ENCODE measurements around the gene VAT1. TPM values are rescaled to one million over a fixed set of nuclear protein-coding genes. Genes with fewer than 3 reads are reported as not detected.
A peak's percentile ranks its signal among the peaks of the same experiment; 100 is the strongest.

Gene VAT1
- total and polyA plus RNA-seq, 2 of the 13 experiments (the other 11 are each of a cell fraction or from before 2014, with no cell fraction given), result 143 to 205 TPM

DNA sequence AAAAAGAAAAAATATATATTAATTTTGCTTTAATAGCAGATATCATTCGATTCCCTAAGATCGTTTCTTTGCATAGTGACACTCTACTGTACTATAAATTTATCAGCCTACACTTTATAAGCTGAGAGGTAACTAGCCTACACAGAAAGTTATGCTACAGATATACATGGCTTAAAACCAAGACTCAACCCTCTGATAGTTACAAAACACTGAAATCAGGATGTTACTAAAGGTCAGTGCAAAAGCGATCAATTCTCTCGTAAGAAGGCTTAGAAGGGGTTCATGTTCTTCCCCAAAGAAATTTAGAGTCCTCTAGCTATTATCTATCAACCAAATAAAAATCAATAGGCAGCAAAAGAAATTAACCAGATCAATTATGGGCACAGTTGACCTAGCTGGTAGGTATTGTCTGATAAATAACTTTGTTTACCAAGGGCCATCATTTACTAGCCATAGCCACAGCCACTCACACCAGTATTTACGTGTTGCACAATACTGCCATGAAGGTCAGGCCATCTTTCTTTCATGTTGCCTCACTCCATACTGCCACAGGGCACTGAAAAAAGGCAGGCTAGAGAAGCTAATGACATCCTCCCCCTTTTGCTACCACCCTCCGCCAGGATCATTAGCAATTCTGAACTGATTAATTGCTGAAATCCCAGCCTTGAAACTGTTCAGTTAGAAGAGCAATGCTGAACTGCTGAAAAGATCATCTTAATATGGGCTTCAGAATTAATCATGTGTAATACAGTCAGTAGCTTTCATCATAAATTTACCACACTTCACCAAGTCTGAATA is 46.6 kb upstream of the VAT1 start (continued):
- TF ChIP-seq, protein P1, sequence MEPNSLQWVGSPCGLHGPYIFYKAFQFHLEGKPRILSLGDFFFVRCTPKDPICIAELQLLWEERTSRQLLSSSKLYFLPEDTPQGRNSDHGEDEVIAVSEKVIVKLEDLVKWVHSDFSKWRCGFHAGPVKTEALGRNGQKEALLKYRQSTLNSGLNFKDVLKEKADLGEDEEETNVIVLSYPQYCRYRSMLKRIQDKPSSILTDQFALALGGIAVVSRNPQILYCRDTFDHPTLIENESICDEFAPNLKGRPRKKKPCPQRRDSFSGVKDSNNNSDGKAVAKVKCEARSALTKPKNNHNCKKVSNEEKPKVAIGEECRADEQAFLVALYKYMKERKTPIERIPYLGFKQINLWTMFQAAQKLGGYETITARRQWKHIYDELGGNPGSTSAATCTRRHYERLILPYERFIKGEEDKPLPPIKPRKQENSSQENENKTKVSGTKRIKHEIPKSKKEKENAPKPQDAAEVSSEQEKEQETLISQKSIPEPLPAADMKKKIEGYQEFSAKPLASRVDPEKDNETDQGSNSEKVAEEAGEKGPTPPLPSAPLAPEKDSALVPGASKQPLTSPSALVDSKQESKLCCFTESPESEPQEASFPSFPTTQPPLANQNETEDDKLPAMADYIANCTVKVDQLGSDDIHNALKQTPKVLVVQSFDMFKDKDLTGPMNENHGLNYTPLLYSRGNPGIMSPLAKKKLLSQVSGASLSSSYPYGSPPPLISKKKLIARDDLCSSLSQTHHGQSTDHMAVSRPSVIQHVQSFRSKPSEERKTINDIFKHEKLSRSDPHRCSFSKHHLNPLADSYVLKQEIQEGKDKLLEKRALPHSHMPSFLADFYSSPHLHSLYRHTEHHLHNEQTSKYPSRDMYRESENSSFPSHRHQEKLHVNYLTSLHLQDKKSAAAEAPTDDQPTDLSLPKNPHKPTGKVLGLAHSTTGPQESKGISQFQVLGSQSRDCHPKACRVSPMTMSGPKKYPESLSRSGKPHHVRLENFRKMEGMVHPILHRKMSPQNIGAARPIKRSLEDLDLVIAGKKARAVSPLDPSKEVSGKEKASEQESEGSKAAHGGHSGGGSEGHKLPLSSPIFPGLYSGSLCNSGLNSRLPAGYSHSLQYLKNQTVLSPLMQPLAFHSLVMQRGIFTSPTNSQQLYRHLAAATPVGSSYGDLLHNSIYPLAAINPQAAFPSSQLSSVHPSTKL (CRISPR knock-in tag; IDR thresholded peaks at IDR 0.05), result peak; percentile 99
- no peak for TF ChIP-seq THYN1 (CRISPR knock-in tag; IDR thresholded peaks at IDR 0.05; ENCODE audit: borderline replicate concordance, low read depth)
- TF ChIP-seq ATF7-NPFF (CRISPR knock-in tag; IDR thresholded peaks at IDR 0.05; ENCODE audit: low read depth), result no peak
- no peak for TF ChIP-seq RARG (CRISPR knock-in tag; IDR thresholded peaks at IDR 0.05; ENCODE audit: low read depth)
- TF ChIP-seq NFATC3 (CRISPR knock-in tag; IDR thresholded peaks at IDR 0.05), result no peak
- TF ChIP-seq ZNF333 (CRISPR knock-in tag; IDR thresholded peaks at IDR 0.05; ENCODE audit: borderline replicate concordance), result peak; percentile 63; the same call in 1 of the 2 replicates
- TF ChIP-seq, protein P2, sequence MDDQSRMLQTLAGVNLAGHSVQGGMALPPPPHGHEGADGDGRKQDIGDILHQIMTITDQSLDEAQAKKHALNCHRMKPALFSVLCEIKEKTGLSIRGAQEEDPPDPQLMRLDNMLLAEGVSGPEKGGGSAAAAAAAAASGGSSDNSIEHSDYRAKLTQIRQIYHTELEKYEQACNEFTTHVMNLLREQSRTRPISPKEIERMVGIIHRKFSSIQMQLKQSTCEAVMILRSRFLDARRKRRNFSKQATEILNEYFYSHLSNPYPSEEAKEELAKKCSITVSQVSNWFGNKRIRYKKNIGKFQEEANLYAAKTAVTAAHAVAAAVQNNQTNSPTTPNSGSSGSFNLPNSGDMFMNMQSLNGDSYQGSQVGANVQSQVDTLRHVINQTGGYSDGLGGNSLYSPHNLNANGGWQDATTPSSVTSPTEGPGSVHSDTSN (CRISPR knock-in tag; IDR thresholded peaks at IDR 0.05; ENCODE audit: borderline replicate concordance), result no peak
- no peak for TF ChIP-seq ZNF143 (CRISPR knock-in tag; IDR thresholded peaks at IDR 0.05)
- peak; percentile 90 for TF ChIP-seq KLF11 (CRISPR knock-in tag; IDR thresholded peaks at IDR 0.05)
- TF ChIP-seq FOXJ3 (CRISPR knock-in tag; IDR thresholded peaks at IDR 0.05; ENCODE audit: borderline replicate concordance), result peak; percentile 98
- TF ChIP-seq ZNF704 (CRISPR knock-in tag; IDR thresholded peaks at IDR 0.05; ENCODE audit: borderline replicate concordance), result no peak
- TF ChIP-seq SRY (CRISPR knock-in tag; IDR thresholded peaks at IDR 0.05), result no peak
- TF ChIP-seq, protein P3, sequence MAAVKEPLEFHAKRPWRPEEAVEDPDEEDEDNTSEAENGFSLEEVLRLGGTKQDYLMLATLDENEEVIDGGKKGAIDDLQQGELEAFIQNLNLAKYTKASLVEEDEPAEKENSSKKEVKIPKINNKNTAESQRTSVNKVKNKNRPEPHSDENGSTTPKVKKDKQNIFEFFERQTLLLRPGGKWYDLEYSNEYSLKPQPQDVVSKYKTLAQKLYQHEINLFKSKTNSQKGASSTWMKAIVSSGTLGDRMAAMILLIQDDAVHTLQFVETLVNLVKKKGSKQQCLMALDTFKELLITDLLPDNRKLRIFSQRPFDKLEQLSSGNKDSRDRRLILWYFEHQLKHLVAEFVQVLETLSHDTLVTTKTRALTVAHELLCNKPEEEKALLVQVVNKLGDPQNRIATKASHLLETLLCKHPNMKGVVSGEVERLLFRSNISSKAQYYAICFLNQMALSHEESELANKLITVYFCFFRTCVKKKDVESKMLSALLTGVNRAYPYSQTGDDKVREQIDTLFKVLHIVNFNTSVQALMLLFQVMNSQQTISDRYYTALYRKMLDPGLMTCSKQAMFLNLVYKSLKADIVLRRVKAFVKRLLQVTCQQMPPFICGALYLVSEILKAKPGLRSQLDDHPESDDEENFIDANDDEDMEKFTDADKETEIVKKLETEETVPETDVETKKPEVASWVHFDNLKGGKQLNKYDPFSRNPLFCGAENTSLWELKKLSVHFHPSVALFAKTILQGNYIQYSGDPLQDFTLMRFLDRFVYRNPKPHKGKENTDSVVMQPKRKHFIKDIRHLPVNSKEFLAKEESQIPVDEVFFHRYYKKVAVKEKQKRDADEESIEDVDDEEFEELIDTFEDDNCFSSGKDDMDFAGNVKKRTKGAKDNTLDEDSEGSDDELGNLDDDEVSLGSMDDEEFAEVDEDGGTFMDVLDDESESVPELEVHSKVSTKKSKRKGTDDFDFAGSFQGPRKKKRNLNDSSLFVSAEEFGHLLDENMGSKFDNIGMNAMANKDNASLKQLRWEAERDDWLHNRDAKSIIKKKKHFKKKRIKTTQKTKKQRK (IDR thresholded peaks at IDR 0.05; ENCODE audit: low read length), result no peak
- TF ChIP-seq YEATS4 (CRISPR knock-in tag; IDR thresholded peaks at IDR 0.05; ENCODE audit: borderline replicate concordance), result peak; percentile 81
- no peak for TF ChIP-seq ZBTB1 (CRISPR knock-in tag; IDR thresholded peaks at IDR 0.05; ENCODE audit: borderline replicate concordance)
- no peak for TF ChIP-seq ZNF563 (CRISPR knock-in tag; IDR thresholded peaks at IDR 0.05)
- no peak; the same call in 1 of the 2 replicates for TF ChIP-seq ZC3H13 (CRISPR knock-in tag; IDR thresholded peaks at IDR 0.05)
- peak; percentile 87 for TF ChIP-seq ESRRA (CRISPR knock-in tag; IDR thresholded peaks at IDR 0.05; ENCODE audit: low read depth)
- peak; percentile 80; the same call in 1 of the 2 replicates for TF ChIP-seq PRMT3 (CRISPR knock-in tag; IDR thresholded peaks at IDR 0.05; ENCODE audit: borderline replicate concordance, low read depth)
